ENCODE data around the gene C3orf52.

C3orf52 gene

GRCh38 chr3:112116748-112117186, 30.6 kb downstream of the C3orf52 start:
- no peak overlapping the region for H3K4me3 ChIP-seq (ENCODE audit: low read depth, low read length)
- DNase-seq (ENCODE audit: low read depth): no peak
- TF ChIP-seq, protein P1, sequence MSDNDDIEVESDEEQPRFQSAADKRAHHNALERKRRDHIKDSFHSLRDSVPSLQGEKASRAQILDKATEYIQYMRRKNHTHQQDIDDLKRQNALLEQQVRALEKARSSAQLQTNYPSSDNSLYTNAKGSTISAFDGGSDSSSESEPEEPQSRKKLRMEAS (IDR thresholded peaks at IDR 0.05; ENCODE audit: low read depth, low read length): no peak
- no peak for TF ChIP-seq POLR2A (IDR thresholded peaks at IDR 0.05; ENCODE audit: extremely low read depth, insufficient read length)
- TF ChIP-seq MYC (IDR thresholded peaks at IDR 0.05; ENCODE audit: low read depth, low read length): no peak
- TF ChIP-seq, protein P2, sequence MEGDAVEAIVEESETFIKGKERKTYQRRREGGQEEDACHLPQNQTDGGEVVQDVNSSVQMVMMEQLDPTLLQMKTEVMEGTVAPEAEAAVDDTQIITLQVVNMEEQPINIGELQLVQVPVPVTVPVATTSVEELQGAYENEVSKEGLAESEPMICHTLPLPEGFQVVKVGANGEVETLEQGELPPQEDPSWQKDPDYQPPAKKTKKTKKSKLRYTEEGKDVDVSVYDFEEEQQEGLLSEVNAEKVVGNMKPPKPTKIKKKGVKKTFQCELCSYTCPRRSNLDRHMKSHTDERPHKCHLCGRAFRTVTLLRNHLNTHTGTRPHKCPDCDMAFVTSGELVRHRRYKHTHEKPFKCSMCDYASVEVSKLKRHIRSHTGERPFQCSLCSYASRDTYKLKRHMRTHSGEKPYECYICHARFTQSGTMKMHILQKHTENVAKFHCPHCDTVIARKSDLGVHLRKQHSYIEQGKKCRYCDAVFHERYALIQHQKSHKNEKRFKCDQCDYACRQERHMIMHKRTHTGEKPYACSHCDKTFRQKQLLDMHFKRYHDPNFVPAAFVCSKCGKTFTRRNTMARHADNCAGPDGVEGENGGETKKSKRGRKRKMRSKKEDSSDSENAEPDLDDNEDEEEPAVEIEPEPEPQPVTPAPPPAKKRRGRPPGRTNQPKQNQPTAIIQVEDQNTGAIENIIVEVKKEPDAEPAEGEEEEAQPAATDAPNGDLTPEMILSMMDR (IDR thresholded peaks at IDR 0.05; ENCODE audit: low read depth, low read length): no peak

- H3K4me3 ChIP-seq (ENCODE audit: low read depth, low read length): no peak overlapping the region
- TF ChIP-seq, protein P2 (IDR thresholded peaks at IDR 0.05; ENCODE audit: low read depth, low read length): no peak
- TF ChIP-seq POLR2A (IDR thresholded peaks at IDR 0.05; ENCODE audit: extremely low read depth, insufficient read length) (no peak), MYC (IDR thresholded peaks at IDR 0.05; ENCODE audit: low read depth, low read length) (no peak)
- TF ChIP-seq, protein P1 (IDR thresholded peaks at IDR 0.05; ENCODE audit: low read depth, low read length): no peak
- no peak for DNase-seq (ENCODE audit: low read depth)
These were observed 31.2 kb downstream of the C3orf52 start for GRCh38 chr3:112117415-112117814.

DNA sequence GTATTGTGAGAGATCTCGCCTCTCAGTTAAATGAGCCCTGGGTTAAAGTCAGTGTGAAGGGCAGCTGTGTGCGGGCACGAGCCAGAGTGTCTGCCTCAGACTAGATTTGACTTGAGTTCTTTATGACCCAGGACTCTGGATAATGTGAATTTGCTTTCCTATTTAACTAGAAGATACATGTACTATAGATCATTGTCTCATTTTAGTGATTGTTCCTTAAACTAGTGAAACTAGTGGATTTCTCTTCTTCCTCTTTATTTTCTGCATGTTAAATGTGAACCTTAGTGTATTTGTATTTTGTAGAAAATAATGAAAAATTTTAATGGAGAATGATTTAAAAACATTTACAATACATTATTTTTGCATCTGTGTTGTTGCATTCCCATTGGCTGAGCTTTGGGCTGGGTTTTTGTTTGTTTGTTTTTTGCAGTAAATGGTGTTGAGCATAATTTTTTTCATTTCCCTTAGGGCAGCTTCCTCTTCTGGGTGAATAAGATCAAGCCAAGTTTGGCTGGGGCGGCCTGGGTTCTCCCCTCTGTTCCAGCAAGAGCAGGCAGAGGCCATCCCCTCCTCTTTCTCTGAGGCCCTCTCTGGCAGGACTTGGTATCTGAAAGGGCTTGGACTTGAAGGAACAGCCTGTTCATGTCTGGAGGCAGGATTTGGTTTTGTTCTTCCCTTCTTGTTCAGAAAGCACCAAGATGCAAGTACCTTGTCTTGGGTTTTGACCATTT, 31.8 kb downstream of the C3orf52 start:
- no peak overlapping the region for H3K4me3 ChIP-seq (ENCODE audit: low read depth, low read length)
- DNase-seq (ENCODE audit: low read depth): peak; percentile 13
- TF ChIP-seq POLR2A (IDR thresholded peaks at IDR 0.05; ENCODE audit: extremely low read depth, insufficient read length) (no peak), MYC (IDR thresholded peaks at IDR 0.05; ENCODE audit: low read depth, low read length) (no peak)
- TF ChIP-seq, protein P2 (IDR thresholded peaks at IDR 0.05; ENCODE audit: low read depth, low read length): no peak
- TF ChIP-seq, protein P1 (IDR thresholded peaks at IDR 0.05; ENCODE audit: low read depth, low read length): no peak

GRCh38 chr3:112119962-112120836, 34.0 kb downstream of the C3orf52 start:
- TF ChIP-seq, protein P1 (IDR thresholded peaks at IDR 0.05; ENCODE audit: low read depth, low read length): no peak
- TF ChIP-seq POLR2A (IDR thresholded peaks at IDR 0.05; ENCODE audit: extremely low read depth, insufficient read length) (no peak), MYC (IDR thresholded peaks at IDR 0.05; ENCODE audit: low read depth, low read length) (no peak)
- TF ChIP-seq, protein P2 (IDR thresholded peaks at IDR 0.05; ENCODE audit: low read depth, low read length): no peak
- no peak overlapping the region for H3K4me3 ChIP-seq (ENCODE audit: low read depth, low read length)
- no peak for DNase-seq (ENCODE audit: low read depth)

DNA sequence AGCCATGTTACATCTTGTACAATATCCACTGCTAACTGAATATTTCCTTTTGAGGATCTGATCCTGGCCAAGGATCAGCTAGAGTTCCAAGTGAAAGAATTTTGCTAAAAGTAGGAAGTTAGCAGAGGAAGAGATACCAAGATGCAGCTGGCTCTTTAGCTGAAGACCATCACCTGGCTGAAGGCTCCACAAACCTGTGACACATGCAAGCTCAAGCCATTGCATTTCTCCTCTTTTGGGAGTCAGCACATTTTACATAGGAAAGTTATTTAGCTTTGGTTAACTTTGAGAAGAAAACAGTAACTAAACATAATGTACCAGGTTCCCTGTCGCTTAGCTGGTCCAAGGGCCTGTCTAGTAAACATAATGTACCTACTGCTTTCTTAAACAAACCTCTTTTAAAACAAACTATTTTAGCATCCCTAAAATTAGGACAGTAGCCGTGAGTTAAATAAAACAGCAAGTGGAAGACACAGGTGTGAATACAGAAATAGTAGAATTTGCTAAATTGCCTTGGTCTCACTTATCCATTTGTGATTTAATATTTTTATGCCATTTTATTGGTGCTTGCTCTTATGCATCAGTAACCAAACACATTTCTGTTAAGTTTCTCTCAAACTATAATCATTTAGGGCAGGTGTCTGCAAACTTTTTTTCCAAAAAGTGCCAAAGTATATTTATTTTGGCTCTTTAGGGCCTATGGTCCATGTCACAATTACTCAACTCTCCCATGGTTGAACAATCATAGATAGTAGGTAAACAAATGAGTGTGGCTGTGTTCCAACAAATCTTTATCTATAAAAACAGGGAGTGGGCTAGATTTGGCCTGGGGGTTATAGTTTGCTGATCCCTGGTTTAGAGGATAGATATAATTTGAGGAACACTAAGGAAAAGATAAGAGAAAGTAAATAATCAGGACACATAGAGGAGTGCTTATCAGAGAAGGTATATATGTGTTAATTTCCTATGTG, 35.7 kb downstream of the C3orf52 start:
- H3K4me3 ChIP-seq (ENCODE audit: low read depth, low read length): no peak overlapping the region
- no peak for TF ChIP-seq POLR2A (IDR thresholded peaks at IDR 0.05; ENCODE audit: extremely low read depth, insufficient read length)
- TF ChIP-seq, protein P2 (IDR thresholded peaks at IDR 0.05; ENCODE audit: low read depth, low read length): no peak
- no peak for DNase-seq (ENCODE audit: low read depth)

Measured in NB4 (cell line).